ENCODE measurements around the gene GAB2. TPM values are rescaled to one million over a fixed set of nuclear protein-coding genes. Genes with fewer than 3 reads are reported as not detected.

GAB2 gene
- total and polyA plus RNA-seq, 2 of the 13 experiments (the other 11 are each of a cell fraction or from before 2014, with no cell fraction given) = 4.1 to 8.6 TPM

- TF ChIP-seq ZBTB8A (CRISPR knock-in tag; IDR thresholded peaks at IDR 0.05; ENCODE audit: borderline replicate concordance, low read depth) = no peak
- TF ChIP-seq MIXL1 (CRISPR knock-in tag; IDR thresholded peaks at IDR 0.05) = peak; percentile 53; the same call in 1 of the 2 replicates
- TF ChIP-seq NR1H2 (CRISPR knock-in tag; IDR thresholded peaks at IDR 0.05; ENCODE audit: borderline replicate concordance, low read depth) = no peak
- no peak for TF ChIP-seq ZNF720 (CRISPR knock-in tag; IDR thresholded peaks at IDR 0.05)
- TF ChIP-seq TMF1 (CRISPR knock-in tag; IDR thresholded peaks at IDR 0.05; ENCODE audit: low read depth) = no peak
- no peak for TF ChIP-seq ZNF773 (CRISPR knock-in tag; IDR thresholded peaks at IDR 0.05; ENCODE audit: borderline replicate concordance)
- TF ChIP-seq ZNF737 (CRISPR knock-in tag; IDR thresholded peaks at IDR 0.05; ENCODE audit: borderline replicate concordance) = no peak
- TF ChIP-seq CENPBD1 (CRISPR knock-in tag; IDR thresholded peaks at IDR 0.05; ENCODE audit: borderline replicate concordance, low read depth) = no peak
- TF ChIP-seq ZMYM3 (CRISPR knock-in tag; IDR thresholded peaks at IDR 0.05) = peak; percentile 59; the same call in 1 of the 2 replicates
- TF ChIP-seq SKI (IDR thresholded peaks at IDR 0.05; ENCODE audit: partially characterized antibody) = peak; percentile 52
- no peak for TF ChIP-seq ZFP41 (CRISPR knock-in tag; IDR thresholded peaks at IDR 0.05; ENCODE audit: borderline replicate concordance)
- TF ChIP-seq PHB2 (IDR thresholded peaks at IDR 0.05; ENCODE audit: partially characterized antibody) = no peak
- TF ChIP-seq, protein P1, sequence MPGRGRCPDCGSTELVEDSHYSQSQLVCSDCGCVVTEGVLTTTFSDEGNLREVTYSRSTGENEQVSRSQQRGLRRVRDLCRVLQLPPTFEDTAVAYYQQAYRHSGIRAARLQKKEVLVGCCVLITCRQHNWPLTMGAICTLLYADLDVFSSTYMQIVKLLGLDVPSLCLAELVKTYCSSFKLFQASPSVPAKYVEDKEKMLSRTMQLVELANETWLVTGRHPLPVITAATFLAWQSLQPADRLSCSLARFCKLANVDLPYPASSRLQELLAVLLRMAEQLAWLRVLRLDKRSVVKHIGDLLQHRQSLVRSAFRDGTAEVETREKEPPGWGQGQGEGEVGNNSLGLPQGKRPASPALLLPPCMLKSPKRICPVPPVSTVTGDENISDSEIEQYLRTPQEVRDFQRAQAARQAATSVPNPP (CRISPR knock-in tag; IDR thresholded peaks at IDR 0.05) = no peak
- TF ChIP-seq NKX3-1 (CRISPR knock-in tag; IDR thresholded peaks at IDR 0.05) = no peak
- TF ChIP-seq LBX2 (CRISPR knock-in tag; IDR thresholded peaks at IDR 0.05; ENCODE audit: borderline replicate concordance) = no peak
- no peak for TF ChIP-seq ZKSCAN1 (IDR thresholded peaks at IDR 0.05; ENCODE audit: low read length)
- no peak for TF ChIP-seq TAF1 (CRISPR knock-in tag; IDR thresholded peaks at IDR 0.05)
- TF ChIP-seq CBX5 (CRISPR knock-in tag; IDR thresholded peaks at IDR 0.05; ENCODE audit: borderline replicate concordance) = no peak
- no peak for TF ChIP-seq PRDM15 (CRISPR knock-in tag; IDR thresholded peaks at IDR 0.05)
- TF ChIP-seq PHF21A (CRISPR knock-in tag; IDR thresholded peaks at IDR 0.05) = peak; percentile 83
- TF ChIP-seq, protein P2, sequence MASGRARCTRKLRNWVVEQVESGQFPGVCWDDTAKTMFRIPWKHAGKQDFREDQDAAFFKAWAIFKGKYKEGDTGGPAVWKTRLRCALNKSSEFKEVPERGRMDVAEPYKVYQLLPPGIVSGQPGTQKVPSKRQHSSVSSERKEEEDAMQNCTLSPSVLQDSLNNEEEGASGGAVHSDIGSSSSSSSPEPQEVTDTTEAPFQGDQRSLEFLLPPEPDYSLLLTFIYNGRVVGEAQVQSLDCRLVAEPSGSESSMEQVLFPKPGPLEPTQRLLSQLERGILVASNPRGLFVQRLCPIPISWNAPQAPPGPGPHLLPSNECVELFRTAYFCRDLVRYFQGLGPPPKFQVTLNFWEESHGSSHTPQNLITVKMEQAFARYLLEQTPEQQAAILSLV (CRISPR knock-in tag; IDR thresholded peaks at IDR 0.05; ENCODE audit: borderline replicate concordance) = no peak
- TF ChIP-seq ZNF644 (CRISPR knock-in tag; IDR thresholded peaks at IDR 0.05; ENCODE audit: low read depth) = no peak
These were observed 246.6 kb downstream of the GAB2 start (continued) for GRCh38 chr11:78170874-78171549.
